NCI-H128 (cell line): Measurements from ENCODE around the gene EARS2.

Source experiments
- DNase-seq: peaks from one replicate; lab custom pipeline; 2025; ENCODE audit not compliant: unreplicated experiment; lab: John Stamatoyannopoulos, UW

The EARS2 gene

DNA sequence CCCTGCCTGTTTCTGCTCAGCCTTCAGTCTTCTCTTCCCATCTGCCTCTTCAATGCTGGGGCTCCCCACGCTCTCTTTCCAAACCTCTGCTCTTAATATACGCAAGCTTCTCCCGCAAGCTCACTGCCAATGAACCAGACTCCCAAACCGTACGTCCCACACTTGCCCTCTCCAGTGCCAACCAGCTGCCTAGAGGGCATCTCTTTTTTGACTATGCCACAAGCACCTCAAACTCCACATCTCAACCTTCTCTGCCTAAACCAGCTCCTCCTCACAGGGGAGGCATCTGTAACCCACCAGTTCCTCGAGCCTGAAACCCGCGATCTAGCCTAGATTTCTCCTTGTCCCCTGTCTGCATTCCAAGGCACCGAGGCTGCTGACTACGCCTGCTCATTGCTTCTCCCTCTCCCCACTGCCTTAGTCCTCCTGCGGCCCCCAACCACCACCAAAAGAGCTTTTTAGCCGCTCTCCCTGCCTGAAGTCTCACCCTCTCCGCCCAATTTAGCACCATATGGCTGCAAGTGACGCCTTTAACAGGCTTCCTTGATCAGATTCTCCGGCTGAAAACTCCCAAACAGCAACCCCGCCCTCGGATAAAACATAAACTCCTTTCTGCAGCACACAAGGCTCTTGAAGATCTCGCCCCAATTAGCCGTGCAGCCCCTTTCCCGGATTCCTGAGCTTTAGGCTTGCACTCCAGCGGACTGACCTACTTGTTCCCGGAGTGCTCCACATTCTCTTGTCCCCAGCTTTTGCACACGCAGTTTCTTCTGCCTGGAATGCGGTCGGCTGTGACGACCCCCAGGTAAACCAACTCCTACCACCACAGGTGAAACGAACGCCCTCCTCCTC is 48.3 kb downstream of the EARS2 start:
- no peak for DNase-seq

DNA sequence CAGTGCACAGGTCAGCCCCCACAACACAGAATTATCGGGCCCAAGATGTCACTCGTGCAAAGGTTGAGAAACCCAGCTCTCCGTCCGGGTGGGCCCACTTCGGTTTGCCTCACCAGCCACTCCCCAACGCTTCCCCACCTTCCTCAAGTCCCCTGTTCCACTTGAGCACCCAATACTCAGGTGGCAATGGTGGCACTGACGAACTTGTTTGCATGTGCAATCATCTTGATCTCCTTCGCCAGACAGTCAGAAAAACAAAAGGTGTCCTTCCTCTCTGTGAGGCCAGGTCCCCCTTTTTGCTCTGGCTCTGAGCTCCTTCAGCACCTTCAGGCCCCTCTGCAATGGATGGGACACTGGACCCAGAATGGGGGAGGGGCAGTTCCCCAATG is 50.5 kb downstream of the EARS2 start:
- DNase-seq = no peak

DNA sequence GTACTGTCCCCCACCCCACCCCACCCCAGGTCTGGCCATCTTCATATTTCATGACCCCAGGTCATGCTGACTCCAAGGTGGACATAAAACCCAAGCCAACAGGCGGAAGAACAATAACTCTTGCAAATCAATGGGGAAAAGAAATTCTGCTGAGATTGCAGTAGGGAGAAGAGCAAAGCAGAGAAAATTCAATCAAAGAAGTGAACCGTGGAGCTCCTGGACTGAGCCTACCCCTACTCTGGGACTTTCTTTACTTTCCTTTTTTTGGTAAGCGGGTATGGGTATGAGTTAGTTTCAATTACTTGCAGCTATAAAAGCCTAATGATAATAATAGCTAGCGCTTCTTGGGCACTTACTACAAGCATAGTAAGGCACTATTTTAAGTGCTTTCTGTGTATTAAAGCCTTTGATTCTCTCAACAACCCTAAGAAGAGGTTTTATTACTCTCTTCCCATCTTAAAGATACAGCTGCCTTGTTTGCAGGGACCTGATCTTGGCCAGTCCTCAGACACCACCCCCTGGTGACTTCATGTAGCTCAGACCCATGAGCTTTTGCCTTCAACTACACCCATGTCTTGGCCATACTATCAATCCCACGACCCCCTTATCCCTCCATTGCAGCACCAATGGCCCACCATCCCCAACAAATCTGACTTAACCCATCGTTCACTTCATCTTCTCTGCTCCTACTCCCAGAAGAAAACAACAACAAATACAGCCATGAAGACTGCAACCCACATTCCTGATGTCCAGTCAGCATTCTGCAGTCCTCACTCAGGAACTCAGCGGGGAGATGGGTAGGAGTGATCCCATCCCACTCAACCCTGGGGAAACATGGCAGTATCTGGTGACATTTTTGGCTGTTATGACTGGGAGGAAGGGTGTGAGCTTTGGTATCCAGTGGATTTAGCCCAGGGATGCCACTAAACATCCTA is 51.2 kb downstream of the EARS2 start:
- DNase-seq = no peak

DNA sequence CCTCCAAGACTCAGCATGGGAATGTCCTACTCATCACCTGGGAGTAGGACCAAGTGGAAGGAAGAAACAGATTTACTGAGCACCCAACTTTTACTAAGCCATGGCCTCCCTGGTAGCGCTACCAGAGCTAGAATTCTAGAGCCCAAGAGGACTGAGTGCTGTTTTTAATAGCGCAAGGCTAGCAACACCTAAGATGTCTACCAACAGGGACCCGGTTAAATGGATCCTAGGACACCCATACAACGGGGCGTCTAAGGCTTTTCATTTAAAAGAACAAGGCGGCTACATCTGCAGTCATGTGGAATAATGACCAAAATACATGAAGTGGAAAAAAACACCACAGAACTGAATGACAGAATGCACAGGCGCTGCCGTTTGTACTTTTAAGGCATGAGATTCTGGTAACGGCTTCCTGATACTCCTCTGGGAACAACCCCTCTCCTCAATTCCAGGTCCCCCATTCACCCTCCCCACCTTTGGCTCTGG is 51.9 kb downstream of the EARS2 start:
- no peak for DNase-seq

DNA sequence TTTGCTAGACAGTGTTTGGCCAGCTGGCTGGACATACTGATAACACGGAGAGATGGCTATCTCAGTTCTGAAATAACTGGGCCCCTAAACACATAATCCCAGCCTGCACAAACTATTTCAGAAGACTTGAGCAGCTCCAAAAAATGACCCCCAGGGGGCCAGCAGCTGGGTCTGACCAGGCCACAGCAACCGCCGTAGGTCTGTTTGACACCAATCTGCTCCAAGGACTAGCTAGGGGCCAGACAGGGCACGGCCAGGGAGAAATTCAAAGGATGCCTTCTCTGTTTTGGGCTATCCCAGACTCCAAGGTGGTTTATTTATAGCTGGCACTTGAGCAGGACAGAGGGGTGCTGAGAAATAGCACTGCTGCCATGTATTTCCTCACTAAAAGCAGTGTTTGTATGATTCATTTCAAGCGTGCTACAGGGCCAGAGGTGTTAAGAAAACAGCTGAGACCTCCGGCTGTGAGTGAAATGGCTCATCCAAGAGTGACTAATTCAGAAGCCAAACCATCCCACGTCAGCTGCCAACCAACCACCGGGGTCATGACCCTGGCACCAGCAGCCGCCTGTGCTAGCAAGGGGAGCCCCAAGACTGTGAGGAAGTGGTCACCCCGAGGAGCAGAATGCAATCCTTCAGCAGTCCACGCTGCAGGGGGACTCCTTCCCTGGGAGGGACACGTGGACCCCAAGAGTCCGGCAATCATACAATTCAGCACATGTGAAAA is 52.5 kb downstream of the EARS2 start:
- DNase-seq = no peak

DNA sequence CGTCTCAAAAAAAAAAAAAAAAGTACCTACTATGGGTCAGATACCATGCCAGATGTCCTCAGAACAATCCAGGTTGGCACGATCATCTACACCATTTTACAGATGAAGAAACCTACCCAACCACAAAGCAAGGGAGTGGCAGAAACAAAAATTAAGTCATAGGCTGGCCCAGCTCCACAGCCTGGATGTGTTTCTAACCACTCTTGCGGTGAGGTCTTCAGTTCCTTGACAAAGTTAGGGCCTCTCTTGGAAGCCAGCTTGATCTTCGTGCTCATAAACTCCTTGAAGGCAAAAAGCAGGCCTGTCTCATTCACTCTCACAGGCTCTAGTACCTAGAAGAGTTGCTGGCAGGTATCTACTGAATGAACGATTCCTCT is 53.1 kb downstream of the EARS2 start:
- DNase-seq = no peak

DNA sequence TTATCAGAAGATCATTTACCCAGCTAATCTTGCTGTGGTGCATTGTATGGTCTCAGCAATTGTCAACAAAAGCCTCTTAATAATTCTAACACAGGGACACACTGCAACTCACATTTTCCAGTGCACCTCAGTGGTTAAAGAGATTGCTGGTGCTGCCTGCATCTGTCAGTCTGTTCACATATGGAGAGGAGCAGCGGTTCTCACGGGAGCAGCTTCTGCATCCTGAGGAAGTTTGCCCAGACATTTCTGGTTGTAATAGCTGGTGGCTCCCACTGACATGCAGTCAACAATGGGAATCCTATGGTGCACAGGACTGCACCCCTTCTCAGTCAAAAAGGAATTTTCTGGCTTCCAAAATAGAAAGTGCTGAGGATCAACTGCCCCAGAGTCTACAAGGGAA is 54.7 kb downstream of the EARS2 start:
- no peak for DNase-seq

DNA sequence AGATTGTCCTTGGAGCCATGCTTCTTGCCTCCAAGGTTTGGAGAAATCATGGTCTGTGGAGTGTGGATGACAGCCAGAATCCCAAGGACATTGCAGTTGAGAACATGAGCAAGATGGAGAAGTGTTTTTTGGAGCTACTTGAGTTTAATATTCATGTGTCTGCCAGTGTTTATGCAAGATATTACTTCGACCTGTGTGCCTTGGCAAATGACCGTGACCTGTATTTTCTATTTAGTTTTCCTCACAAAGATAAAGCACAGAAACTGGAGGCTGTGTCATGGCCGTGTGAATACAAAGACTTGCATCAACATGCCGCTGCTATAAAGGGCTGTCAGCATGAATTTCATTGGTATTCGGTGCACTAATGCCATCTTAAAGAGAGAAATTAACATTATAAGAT is 55.9 kb downstream of the EARS2 start:
- DNase-seq = no peak

DNA sequence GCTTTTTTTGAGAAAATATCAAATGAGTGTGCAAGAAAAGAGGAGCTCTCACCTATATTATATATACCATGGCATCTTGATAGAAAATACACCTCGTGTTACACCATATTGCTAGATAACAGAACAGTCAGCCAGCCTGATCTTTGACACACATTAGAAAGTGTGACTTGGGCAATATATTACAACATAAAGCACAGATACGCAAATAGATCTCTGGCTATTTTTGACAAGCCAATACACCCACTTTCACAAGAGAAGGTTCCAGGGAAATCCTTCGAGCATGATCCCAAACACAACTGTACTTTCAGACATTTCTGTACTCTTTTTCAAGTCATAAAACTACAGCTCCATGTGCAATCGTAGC is 56.3 kb downstream of the EARS2 start:
- no peak for DNase-seq

DNA sequence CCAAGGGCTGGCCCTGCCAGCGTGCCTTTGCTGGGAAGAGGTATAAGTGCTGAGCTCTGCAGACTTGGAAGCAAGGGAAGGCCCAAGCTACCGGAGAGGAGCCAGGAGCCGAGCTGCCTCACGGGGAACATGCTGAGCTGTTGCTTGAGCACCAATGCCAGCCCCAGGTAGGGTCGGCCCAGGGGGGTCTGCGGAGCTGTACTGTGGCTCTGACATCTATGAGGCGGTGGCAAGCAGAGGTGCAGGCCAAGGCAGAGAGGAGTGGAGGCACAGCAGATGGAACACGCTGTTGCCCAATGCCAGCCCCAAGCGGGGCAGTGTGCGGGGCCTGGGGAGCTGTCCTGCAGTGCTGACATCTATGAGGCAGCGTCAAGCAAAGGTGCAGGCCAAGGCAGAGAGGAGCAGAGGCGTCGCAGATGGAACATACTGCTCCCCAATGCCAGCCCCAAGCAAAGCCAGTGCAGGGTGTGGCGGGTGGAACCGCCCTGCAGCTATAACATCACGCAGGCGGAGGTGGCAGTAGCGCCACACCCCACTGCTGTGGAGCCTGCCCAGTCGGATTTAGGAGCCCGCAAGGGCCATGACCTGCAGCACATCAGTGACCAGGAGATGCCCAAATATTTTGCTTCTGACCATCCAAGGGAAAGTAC is 56.8 kb downstream of the EARS2 start:
- DNase-seq = no peak

DNA sequence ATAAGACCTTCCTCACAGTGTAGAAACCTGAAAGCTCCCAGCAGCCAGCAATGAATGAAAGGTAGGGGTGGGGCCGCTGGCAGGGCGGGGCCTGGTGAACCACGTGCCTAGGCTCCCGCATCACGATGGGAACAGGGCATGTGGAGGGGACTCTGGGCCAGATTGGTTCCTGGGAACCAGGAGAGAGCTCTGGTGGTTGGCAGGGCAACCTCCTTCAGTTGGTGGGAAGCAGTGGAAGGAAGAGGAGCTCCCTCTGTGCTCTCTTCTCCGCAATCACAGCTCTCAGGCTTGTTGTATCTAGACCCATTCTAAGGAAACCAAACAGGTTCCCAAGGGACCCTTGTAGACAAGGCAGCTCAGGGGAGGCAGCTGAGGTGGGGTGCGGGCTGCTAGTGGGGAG is 57.3 kb downstream of the EARS2 start:
- no peak for DNase-seq

DNA sequence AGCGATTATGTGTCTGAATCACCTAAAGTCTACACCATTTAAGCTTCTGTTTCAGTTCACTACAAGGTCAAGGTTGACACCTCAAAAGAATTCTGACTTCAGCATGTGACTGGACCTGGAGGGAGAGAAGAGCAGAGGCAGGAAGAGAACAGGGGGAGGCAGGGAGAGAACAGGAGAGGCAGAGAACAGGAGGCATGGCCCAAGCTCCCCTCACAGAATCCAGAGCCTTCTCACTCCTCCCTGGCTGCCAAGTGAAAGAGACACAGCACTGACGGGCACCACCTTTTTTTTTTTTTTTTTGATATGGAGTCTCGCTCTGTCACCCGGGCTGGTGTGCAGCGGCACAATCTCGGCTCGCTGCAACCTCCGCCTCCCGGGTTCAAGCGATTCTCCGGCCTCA is 58.3 kb downstream of the EARS2 start:
- DNase-seq = no peak

DNA sequence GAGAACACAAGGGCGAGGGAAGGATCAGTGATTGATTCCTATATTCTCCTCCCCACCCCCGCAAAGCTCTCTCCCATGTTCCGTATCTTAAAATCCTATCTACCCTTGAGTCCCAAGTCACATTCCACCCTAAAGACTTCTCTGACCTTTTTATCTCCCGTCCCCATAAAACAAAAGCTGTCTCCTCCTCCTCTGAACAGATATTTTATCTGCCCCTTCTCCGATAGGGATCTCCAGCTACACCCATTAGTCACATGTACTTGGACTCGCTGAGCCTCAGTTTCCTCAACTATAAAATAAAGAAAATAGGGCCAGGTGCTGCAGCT is 59.6 kb downstream of the EARS2 start:
- DNase-seq = no peak

DNA sequence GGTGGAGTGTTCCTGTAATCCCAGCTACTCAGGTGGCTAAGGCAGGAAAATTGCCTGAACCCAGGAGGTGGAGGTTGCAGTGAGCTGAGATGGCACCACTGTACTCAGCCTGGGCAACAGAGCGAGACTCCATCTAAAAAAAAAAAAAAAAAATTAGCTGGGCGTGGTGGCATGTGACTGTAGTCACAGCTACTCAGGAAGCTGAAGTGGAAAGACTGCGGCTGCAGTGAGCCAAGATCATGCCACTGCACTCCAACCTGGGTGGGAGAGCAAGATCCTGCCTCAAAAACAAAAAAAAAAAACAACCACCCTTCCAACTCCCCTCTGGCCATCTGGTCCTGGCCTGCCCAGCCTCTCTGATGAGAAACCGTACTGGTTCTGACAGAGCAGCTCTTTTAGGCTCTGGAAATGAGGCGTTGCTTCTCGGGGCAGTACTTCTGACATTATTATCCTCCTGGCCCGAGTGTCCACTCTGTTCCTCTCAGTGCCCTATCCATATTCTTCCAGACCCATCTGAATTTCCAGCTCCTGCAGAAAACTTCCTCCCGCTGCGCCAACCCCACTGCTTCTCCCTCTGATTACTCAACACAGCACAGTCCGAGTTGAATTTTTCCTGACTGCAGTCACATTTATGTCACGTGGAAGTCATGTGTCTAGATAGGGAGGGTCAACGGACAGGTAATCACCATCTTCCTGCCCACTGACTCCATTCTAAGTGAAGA is 60.2 kb downstream of the EARS2 start:
- DNase-seq = no peak

DNA sequence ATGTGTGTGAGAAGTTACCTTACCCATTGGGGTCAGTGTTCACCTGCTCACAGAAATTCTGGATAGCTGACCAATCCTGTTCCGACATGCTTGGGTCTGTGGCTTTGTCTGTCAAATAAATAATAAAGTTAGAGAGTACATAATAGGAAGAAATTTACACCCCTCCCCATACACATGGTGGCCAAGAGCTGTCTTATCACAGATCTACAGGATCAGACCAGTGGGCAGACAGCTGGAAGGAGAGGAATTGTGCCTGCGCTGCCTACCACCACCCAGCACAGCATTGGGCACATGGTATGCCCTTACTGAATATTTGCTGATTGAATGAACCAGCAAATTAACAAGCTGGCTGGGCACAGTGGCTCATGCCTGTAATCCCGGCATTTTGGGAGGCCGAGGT is 61.5 kb downstream of the EARS2 start:
- DNase-seq = no peak

DNA sequence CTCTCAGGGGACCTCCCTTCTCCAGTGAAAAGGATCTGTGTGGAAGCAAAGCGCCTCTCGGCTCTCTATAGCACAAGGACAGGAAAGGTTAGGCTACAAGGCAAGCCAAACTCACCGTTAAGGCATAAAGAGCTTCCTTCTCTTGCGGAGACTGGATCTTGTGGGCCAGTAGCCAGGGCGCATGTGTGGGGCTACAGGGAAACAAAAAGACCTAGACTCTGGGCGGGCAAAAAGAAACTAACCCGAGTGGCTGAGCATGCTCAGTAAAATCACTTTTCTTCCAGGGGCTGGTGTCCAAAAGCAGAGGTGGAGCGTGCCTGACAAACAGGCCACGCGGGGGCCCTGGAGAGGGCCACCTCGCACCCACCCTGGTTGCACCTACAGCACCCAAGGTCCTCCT is 63.0 kb downstream of the EARS2 start:
- DNase-seq = no peak

DNA sequence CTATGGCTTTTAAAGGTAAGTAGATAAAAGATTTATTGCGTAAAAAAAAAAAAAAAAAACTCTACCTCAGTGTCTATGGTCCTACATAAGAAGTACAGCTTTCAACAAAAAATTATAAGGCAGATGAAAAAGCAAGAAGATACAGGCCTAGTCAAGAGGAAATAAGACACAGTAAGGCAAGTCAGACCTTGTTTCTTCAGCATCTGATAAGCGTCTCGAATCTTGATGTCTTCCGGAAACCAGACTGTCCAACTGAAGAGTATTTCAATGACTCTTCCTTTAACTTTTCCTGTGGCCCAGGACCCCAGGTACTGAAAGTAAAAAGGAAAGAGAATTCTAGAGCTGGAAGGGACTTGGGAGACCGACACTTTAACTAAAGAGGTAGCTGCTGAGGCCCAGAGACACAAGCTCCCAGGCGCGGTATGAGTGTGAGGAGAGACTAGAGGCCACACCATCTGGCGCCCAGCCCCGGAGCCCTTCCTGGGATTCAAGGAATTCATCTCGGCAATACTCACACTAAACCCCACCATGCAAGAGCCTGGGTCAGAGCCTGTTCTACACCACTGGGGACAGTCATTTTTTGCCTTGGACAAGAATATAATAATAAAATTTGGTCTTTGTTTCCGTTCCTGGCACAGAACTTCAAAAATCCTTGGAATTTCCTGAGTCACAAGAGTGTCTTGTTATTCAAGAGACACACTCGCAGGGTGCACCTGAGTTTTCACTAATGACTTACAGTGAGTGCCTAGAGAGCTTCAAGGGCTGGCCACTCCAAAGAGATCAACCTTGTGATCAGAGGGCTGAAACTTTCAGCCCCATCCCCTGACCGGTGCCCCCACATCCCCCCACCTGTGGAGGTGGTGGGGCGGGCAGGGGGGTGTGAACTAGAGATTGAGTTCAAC is 65.4 kb downstream of the EARS2 start:
- DNase-seq = no peak

DNA sequence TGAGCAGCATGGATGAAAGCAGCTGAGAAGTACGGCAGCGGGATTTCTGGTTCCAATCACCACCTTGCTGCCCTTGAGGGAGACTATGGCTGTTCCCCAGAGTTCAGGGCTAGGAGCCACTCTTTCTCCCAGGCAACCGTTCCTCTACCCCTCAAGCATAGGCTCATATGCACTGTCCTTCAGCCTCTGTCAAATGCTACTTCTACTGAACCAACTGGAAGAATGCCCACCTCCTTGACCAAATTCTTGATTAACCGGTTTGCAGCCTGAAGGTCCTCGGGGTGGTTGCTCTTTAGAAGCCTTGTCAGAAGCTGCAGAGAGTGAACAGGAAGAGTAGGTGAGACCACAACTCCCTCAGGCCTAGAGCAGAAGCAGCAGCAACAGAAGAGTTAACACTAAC is 70.7 kb downstream of the EARS2 start:
- no peak for DNase-seq

DNA sequence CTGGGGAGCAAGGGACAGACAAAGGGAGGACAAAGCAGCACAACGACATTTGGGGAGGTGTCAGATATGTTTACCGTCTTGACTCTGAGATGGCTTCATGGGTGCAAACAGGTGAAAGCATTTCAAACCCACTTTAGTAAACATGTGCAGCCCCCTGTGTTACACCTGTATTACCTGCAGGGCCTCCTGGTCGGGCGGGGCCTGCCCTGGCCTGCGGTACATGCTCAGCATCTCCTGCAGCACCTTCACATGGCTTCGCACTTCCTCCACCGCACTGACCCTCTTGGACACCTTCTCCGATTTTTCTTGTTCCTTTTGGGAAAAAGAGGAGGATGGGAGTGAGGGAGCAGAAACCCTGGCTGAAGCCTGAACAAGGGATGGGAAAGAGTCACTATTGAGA is 71.3 kb downstream of the EARS2 start:
- no peak for DNase-seq

DNA sequence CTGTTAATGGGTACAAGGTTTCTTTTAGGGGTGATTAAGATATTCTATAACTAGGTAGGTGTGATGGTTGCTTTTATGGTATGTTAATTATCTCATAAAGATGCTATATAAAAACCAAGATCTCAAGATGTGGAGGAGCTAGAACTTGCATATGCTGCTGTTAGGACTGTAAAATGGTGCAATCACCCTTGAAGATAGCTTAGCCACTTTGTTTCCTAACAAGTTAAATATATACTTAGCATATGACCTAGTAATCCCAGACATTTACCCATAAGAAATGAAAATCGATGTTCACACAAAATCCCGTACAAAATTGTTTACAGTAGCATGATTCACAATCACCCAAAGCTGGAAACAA is 71.9 kb downstream of the EARS2 start:
- DNase-seq = no peak
